HEK293 (cell line): ENCODE data around the gene OBSCN.

ENCODE experiments used
- BCL6B ChIP-seq: fragments of 450-650 bp; formaldehyde crosslinking; IDR thresholded peaks from 2 replicates; pipeline ENCODE4 v1.5.1; 2017; ENCODE audit warnings: missing biosample characterization, missing genetic modification characterization
- CTCF ChIP-seq: fragments of 450-650 bp; formaldehyde crosslinking; IDR thresholded peaks from 2 replicates; pipeline ENCODE4 v1.5.1; 2016; ENCODE audit warnings: missing biosample characterization, missing genetic modification characterization
- GFI1B ChIP-seq: fragments of 450-650 bp; formaldehyde crosslinking; IDR thresholded peaks from 2 replicates; pipeline ENCODE4 v1.5.1; 2016; ENCODE audit warnings: missing biosample characterization, missing genetic modification characterization
- GLIS2 ChIP-seq: fragments of 450-650 bp; formaldehyde crosslinking; IDR thresholded peaks from 2 replicates; pipeline ENCODE4 v1.5.1; 2016; ENCODE audit warnings: missing biosample characterization, missing genetic modification characterization
- MEIS1 ChIP-seq: sonication (generic); formaldehyde crosslinking; IDR thresholded peaks from 2 replicates; pipeline ENCODE4 v1.8.1; 2022; ENCODE audit warnings: missing genetic modification reagents, mild to moderate bottlenecking, borderline replicate concordance
- TCF7L2 ChIP-seq: IDR thresholded peaks from 2 replicates; pipeline ENCODE4 v1.6.1; 2011; ENCODE audit warnings: low read depth, mild to moderate bottlenecking, inconsistent platforms, low read length, moderate library complexity, borderline replicate concordance
- TRIM28 ChIP-seq: IDR thresholded peaks from 2 replicates; pipeline ENCODE4 v1.6.1; 2011; ENCODE audit warnings: low read length, control low read depth, borderline replicate concordance
- TSHZ1 ChIP-seq: fragments of 450-650 bp; formaldehyde crosslinking; IDR thresholded peaks from 2 replicates; pipeline ENCODE4 v1.5.1; 2016; ENCODE audit warnings: missing biosample characterization, missing genetic modification characterization, borderline replicate concordance
- WT1 ChIP-seq: fragments of 450-650 bp; formaldehyde crosslinking; IDR thresholded peaks from 2 replicates; pipeline ENCODE4 v1.5.1; 2016; ENCODE audit warnings: missing biosample characterization, missing genetic modification characterization
- YY1 ChIP-seq: fragments of 450-650 bp; formaldehyde crosslinking; IDR thresholded peaks from 2 replicates; pipeline ENCODE4 v1.5.1; 2018; ENCODE audit warnings: missing biosample characterization, missing genetic modification characterization
- ZBTB48 ChIP-seq: fragments of 450-650 bp; formaldehyde crosslinking; IDR thresholded peaks from 2 replicates; pipeline ENCODE4 v1.5.1; 2016; ENCODE audit warnings: missing biosample characterization, missing genetic modification characterization
- ZBTB7A ChIP-seq: fragments of 450-650 bp; formaldehyde crosslinking; IDR thresholded peaks from 2 replicates; pipeline ENCODE4 v1.5.1; 2016; ENCODE audit warnings: low read depth, missing biosample characterization, missing genetic modification characterization
- ZNF10 ChIP-seq: fragments of 450-650 bp; formaldehyde crosslinking; IDR thresholded peaks from 2 replicates; pipeline ENCODE4 v1.5.1; 2017; ENCODE audit warnings: missing biosample characterization, missing genetic modification characterization
- ZNF221 ChIP-seq: fragments of 450-650 bp; formaldehyde crosslinking; IDR thresholded peaks from 2 replicates; pipeline ENCODE4 v1.5.1; 2017; ENCODE audit warnings: missing biosample characterization, missing genetic modification characterization, borderline replicate concordance
- ZNF292 ChIP-seq: fragments of 450-650 bp; formaldehyde crosslinking; IDR thresholded peaks from 2 replicates; pipeline ENCODE4 v1.5.1; 2016; ENCODE audit warnings: low read depth, missing biosample characterization, missing genetic modification characterization, borderline replicate concordance
- ZNF302 ChIP-seq: fragments of 450-650 bp; formaldehyde crosslinking; IDR thresholded peaks from 2 replicates; pipeline ENCODE4 v1.5.1; 2016; ENCODE audit warnings: missing biosample characterization, missing genetic modification characterization, low read depth
- ZNF350 ChIP-seq: fragments of 450-650 bp; formaldehyde crosslinking; IDR thresholded peaks from 2 replicates; pipeline ENCODE4 v1.5.0; 2017; ENCODE audit warnings: missing biosample characterization, mild to moderate bottlenecking, missing genetic modification characterization
- ZNF37A ChIP-seq: fragments of 450-650 bp; IDR thresholded peaks from 2 replicates; pipeline ENCODE4 v1.5.1; 2018; ENCODE audit warnings: missing biosample characterization, missing genetic modification characterization
- ZNF423 ChIP-seq: fragments of 450-650 bp; formaldehyde crosslinking; IDR thresholded peaks from 2 replicates; pipeline ENCODE4 v1.5.1; 2016; ENCODE audit warnings: missing biosample characterization, missing genetic modification characterization
- ZNF518A ChIP-seq: fragments of 450-650 bp; formaldehyde crosslinking; conservative IDR thresholded peaks from 2 replicates; pipeline ENCODE4 v1.5.1; 2016; ENCODE audit warnings: low read depth, missing biosample characterization, missing genetic modification characterization
- ZNF555 ChIP-seq: fragments of 450-650 bp; formaldehyde crosslinking; conservative IDR thresholded peaks from 2 replicates; pipeline ENCODE4 v1.5.1; 2017; ENCODE audit warnings: missing biosample characterization, mild to moderate bottlenecking, missing genetic modification characterization, inconsistent platforms
- ZNF624 ChIP-seq: fragments of 450-650 bp; formaldehyde crosslinking; IDR thresholded peaks from 2 replicates; pipeline ENCODE4 v1.5.1; 2017; ENCODE audit warnings: missing biosample characterization, missing genetic modification characterization
- ZNF677 ChIP-seq: fragments of 450-650 bp; IDR thresholded peaks from 2 replicates; pipeline ENCODE4 v1.5.0; 2018; ENCODE audit warnings: missing biosample characterization, mild to moderate bottlenecking, missing genetic modification characterization, moderate library complexity
- ZNF707 ChIP-seq: fragments of 450-650 bp; formaldehyde crosslinking; IDR thresholded peaks from 2 replicates; pipeline ENCODE4 v1.5.1; 2016; ENCODE audit warnings: missing biosample characterization, missing genetic modification characterization
- ZNF76 ChIP-seq: fragments of 450-650 bp; formaldehyde crosslinking; IDR thresholded peaks from 2 replicates; pipeline ENCODE4; 2016; ENCODE audit warnings: low read depth, missing biosample characterization, missing genetic modification characterization, borderline replicate concordance
- ZNF777 ChIP-seq: fragments of 450-650 bp; formaldehyde crosslinking; IDR thresholded peaks from 2 replicates; pipeline ENCODE4 v1.5.1; 2017; ENCODE audit warnings: missing biosample characterization, missing genetic modification characterization, borderline replicate concordance
- ZSCAN23 ChIP-seq: fragments of 450-650 bp; formaldehyde crosslinking; IDR thresholded peaks from 2 replicates; pipeline ENCODE4 v1.5.1; 2016; ENCODE audit warnings: missing biosample characterization, missing genetic modification characterization
- ZSCAN5A ChIP-seq: fragments of 450-650 bp; formaldehyde crosslinking; IDR thresholded peaks from 2 replicates; pipeline ENCODE4 v1.5.1; 2016; ENCODE audit warnings: missing biosample characterization, missing genetic modification characterization

Gene OBSCN

GRCh38 chr1:228378873-228379460, 171.1 kb downstream of the OBSCN start (continued):
- no peak for TF ChIP-seq TSHZ1 (tag by site-specific recombination)
- TF ChIP-seq ZBTB48 (tag by site-specific recombination): peak; percentile 80
- TF ChIP-seq ZBTB7A (tag by site-specific recombination): no peak
- TF ChIP-seq GLIS2 (tag by site-specific recombination): no peak; the same call in none of the 2 replicates
- no peak; the same call in 1 of the 2 replicates for TF ChIP-seq ZNF777 (tag by site-specific recombination)
- no peak for TF ChIP-seq ZSCAN23
- TF ChIP-seq ZNF292: no peak
- TF ChIP-seq CTCF (tag by site-specific recombination): no peak
- no peak for TF ChIP-seq ZSCAN5A (tag by site-specific recombination)
- TF ChIP-seq ZNF423: no peak
- TF ChIP-seq ZNF76: no peak
- no peak for TF ChIP-seq ZNF624 (tag by site-specific recombination)
- TF ChIP-seq ZNF350 (tag by site-specific recombination): no peak
- TF ChIP-seq ZNF555 (tag by site-specific recombination): no peak
- no peak for TF ChIP-seq ZNF302 (tag by site-specific recombination)
- no peak for TF ChIP-seq TCF7L2
- peak; percentile 94 for TF ChIP-seq WT1 (tag by site-specific recombination)
- no peak for TF ChIP-seq MEIS1 (CRISPR knock-in tag)
- TF ChIP-seq ZNF221 (tag by site-specific recombination): no peak
- TF ChIP-seq TRIM28: 0 out of 2 replicates have a peak, but pooled peaks have one; percentile 5
- TF ChIP-seq BCL6B (tag by site-specific recombination): no peak
- TF ChIP-seq ZNF677 (tag by site-specific recombination): no peak
- TF ChIP-seq ZNF707 (tag by site-specific recombination): no peak
- TF ChIP-seq YY1 (tag by site-specific recombination): no peak
- TF ChIP-seq GFI1B (tag by site-specific recombination): no peak
- TF ChIP-seq ZNF10 (tag by site-specific recombination): no peak
- TF ChIP-seq ZNF37A (tag by site-specific recombination): no peak
- 0 out of 2 replicates have a peak, but pooled peaks have one; percentile 6 for TF ChIP-seq ZNF518A (tag by site-specific recombination)
